ENCODE results near the gene GRID2. TPM values are rescaled to one million over a fixed set of nuclear protein-coding genes. Genes with fewer than 3 reads are reported as not detected.

GRID2 gene
- total and polyA plus RNA-seq, 9 of the 15 experiments (the other 6 are each of a cell fraction or from before 2014, with no cell fraction given): 0.04 TPM; not detected in 7

GRCh38 chr4:92362028-92362427, 58.3 kb downstream of the GRID2 start:
- no peak for ATAC-seq
- Histone ChIP-seq H3K9me1 (ENCODE audit: control insufficient read depth, insufficient read depth, low read length) (no peaks in the 10 kb centered on the region), H3K4me1 (replicated peaks in 1 of 2; ENCODE audit: control insufficient read depth in 2 of 2, insufficient read depth in 2 of 2, low read length in 2 of 2) (no peaks in the 10 kb centered on the region), H3K4me2 (ENCODE audit: insufficient read depth, low read length) (no peak overlapping the region), H3K79me2 (ENCODE audit: control insufficient read depth, insufficient read depth, low read length) (no peaks in the 10 kb centered on the region), H2AFZ (ENCODE audit: low read depth, low read length) (no peak overlapping the region), H3K27me3 (ENCODE audit: control insufficient read depth in 2 of 2, insufficient read depth in 2 of 2, low read length in 2 of 2) (no peaks in the 10 kb centered on the region), H3K4me3 (no peak overlapping the region), H3K9me3 (replicated peaks; ENCODE audit: control insufficient read depth, insufficient read depth, low read depth, low read length) (no peaks in the 10 kb centered on the region), H4K20me1 (replicated peaks; ENCODE audit: control insufficient read depth, insufficient read depth, low read length) (no peaks in the 10 kb centered on the region), H3K36me3 (ENCODE audit: control insufficient read depth, insufficient read depth, low read length) (no peaks in the 10 kb centered on the region), H3K27ac (ENCODE audit: extremely low read depth, low read depth, low read length) (no peak overlapping the region), H3K9ac (ENCODE audit: insufficient read depth in 1 of 2, low read depth in 2 of 2, low read length in 2 of 2) (no peak overlapping the region)
- no TSS peak for BruUV-seq (replicated peaks)
- in situ Hi-C loops (cut with MboI) (no loop called here), intact Hi-C loops (cut with micrococcal nuclease) (no loop called here)
- ChIA-PET POLR2A (no interaction called here), CTCF (ENCODE audit: low intra/inter-chr PET ratio) (no interaction called here)
- FAIRE-seq: no peak
- TF ChIP-seq RBM22 (IDR thresholded peaks at IDR 0.05; ENCODE audit: low read depth, low read length, poor library complexity, severe bottlenecking): no peak
- no peak for TF ChIP-seq RAD21 (CRISPR knock-in tag; conservative IDR thresholded peaks at IDR 0.05 in 1 of 2, IDR thresholded peaks at IDR 0.05 in 1 of 2)
- no peak for TF ChIP-seq ZSCAN29 (IDR thresholded peaks at IDR 0.05)
- TF ChIP-seq ZNF143 (CRISPR knock-in tag; IDR thresholded peaks at IDR 0.05): no peak
- TF ChIP-seq ILF3 (IDR thresholded peaks at IDR 0.05; ENCODE audit: borderline replicate concordance): no peak
- TF ChIP-seq BCL6 (CRISPR knock-in tag; IDR thresholded peaks at IDR 0.05): no peak
- no peak for TF ChIP-seq SIX5 (IDR thresholded peaks at IDR 0.05; ENCODE audit: borderline replicate concordance in 1 of 2, insufficient read depth in 1 of 2, low read depth in 1 of 2, low read length in 2 of 2)
- TF ChIP-seq ZNF445 (CRISPR knock-in tag; IDR thresholded peaks at IDR 0.05; ENCODE audit: low read depth): no peak
- TF ChIP-seq POLR2B (IDR thresholded peaks at IDR 0.05; ENCODE audit: low read depth, partially characterized antibody): no peak
- DNase-seq (ENCODE audit: extremely low read depth in 1 of 4, low spot score in 3 of 4): no peak
